Loucy (cell line): Measurements from ENCODE around the gene ITGA8.

Source experiments
- CTCF ChIP-seq: fragments of 200-600 bp; sonication (generic); conservative IDR thresholded peaks from 2 replicates; pipeline ENCODE4 v1.5.1; 2014; ENCODE audit warnings: mild to moderate bottlenecking, antibody characterized with exemption, low read length
- EZH2phosphoT487 ChIP-seq: fragments of 200-600 bp; IDR thresholded peaks from 2 replicates; pipeline ENCODE4 v1.6.1; 2018; ENCODE audit warnings: antibody characterized with exemption, mild to moderate bottlenecking, moderate library complexity, borderline replicate concordance

GRCh38 chr10:15588151-15588550 is 131.6 kb downstream of the ITGA8 start:
- TF ChIP-seq CTCF (no peak), EZH2phosphoT487 (no peak)
